H1 (cell line): Measurements from ENCODE around the gene THPO. TPM values are rescaled to one million over a fixed set of nuclear protein-coding genes. Genes with fewer than 3 reads are reported as not detected.

Source experiments
- CTCF ChIA-PET: fragments of 300-600 bp; sonication (Branson Sonifier 250); formaldehyde crosslinking; loops from one replicate; lab custom pipeline; 2021; ENCODE audit not compliant: partially characterized antibody; lab: Charles Lee
- POLR2A ChIA-PET: fragments of 300-600 bp; sonication (Branson Sonifier 250); formaldehyde crosslinking; loops from one replicate; lab custom pipeline; 2021; ENCODE audit warnings: inconsistent platforms; ENCODE audit not compliant: partially characterized antibody; lab: Charles Lee
- DNase-seq, 2 experiments: peaks; one replicate each; pipeline versions ENCODE4 v3.0.0 to v3.0.0-alpha.2; 2010 to 2022; ENCODE audit warnings: low spot score in 2 of 2, low read depth in 1 of 2, mixed read lengths in 1 of 2
- FAIRE-seq: peaks from 2 replicates; lab custom pipeline; 2011; peaks lifted over from hg19 to GRCh38; lab: Jason Lieb, UNC
- H2AFZ ChIP-seq: 2 replicates; pipeline ENCODE4 v1.8.1; 2012; ENCODE audit warnings: low read length, inconsistent platforms
- H2AK5ac ChIP-seq: 2 replicates; pipeline ENCODE4 v1.6.1; 2013; ENCODE audit warnings: low read depth, low read length
- H2BK120ac ChIP-seq: replicated peaks from 2 replicates; pipeline ENCODE3; 2013; ENCODE audit warnings: low read depth, low read length, inconsistent platforms
- H2BK12ac ChIP-seq: 2 replicates; pipeline ENCODE4 v1.6.1; 2013; ENCODE audit warnings: low read depth, low read length
- H2BK15ac ChIP-seq: 2 replicates; pipeline ENCODE4 v1.6.1; 2013; ENCODE audit warnings: low read length
- H2BK20ac ChIP-seq: 2 replicates; pipeline ENCODE4 v1.6.1; 2013; ENCODE audit warnings: low read length
- H2BK5ac ChIP-seq: 2 replicates; pipeline ENCODE4 v1.6.1; 2013; ENCODE audit warnings: low read depth, low read length
- H3K14ac ChIP-seq: 2 replicates; pipeline ENCODE4 v1.6.1; 2013; ENCODE audit warnings: inconsistent platforms; ENCODE audit not compliant: insufficient read length
- H3K18ac ChIP-seq: 2 replicates; pipeline ENCODE4 v1.6.1; 2013; ENCODE audit warnings: low read length; ENCODE audit errors: extremely low read depth
- H3K23ac ChIP-seq: 2 replicates; pipeline ENCODE4 v1.6.1; 2013; ENCODE audit warnings: inconsistent platforms; ENCODE audit not compliant: insufficient read length
- H3K23me2 ChIP-seq: 2 replicates; pipeline ENCODE4 v1.6.1; 2013; ENCODE audit warnings: low read depth, low read length
- H3K27ac ChIP-seq: 2 replicates; pipeline ENCODE4 v1.6.1; 2011; ENCODE audit warnings: low read depth, low read length, inconsistent platforms
- H3K27me3 ChIP-seq, 4 experiments: replicated peaks in 1 of 4; 1 replicate in 1 of 4; 2 replicates in 3 of 4; pipeline versions ENCODE4 v1.6.1 to v1.8.1; 2011 to 2013; ENCODE audit warnings: low read length in 3 of 4, mild to moderate bottlenecking in 3 of 4, inconsistent platforms in 2 of 4, mixed read lengths in 2 of 4, moderate library complexity in 1 of 4; ENCODE audit not compliant: control insufficient read depth in 3 of 4, insufficient read depth in 3 of 4; ENCODE audit errors: extremely low read depth in 1 of 4
- H3K36me3 ChIP-seq, 4 experiments: 2 replicates each; pipeline versions ENCODE4 v1.6.1 to v1.8.1; 2011 to 2013; ENCODE audit warnings: mild to moderate bottlenecking in 4 of 4, low read length in 3 of 4, moderate library complexity in 2 of 4, control low read depth in 1 of 4, inconsistent platforms in 1 of 4; ENCODE audit not compliant: insufficient read depth in 4 of 4, control insufficient read depth in 2 of 4
- H3K4ac ChIP-seq: replicated peaks from 2 replicates; pipeline ENCODE3; 2013; ENCODE audit warnings: low read length, low read depth, mixed read lengths, inconsistent platforms; ENCODE audit not compliant: insufficient read length
- H3K4me1 ChIP-seq, 4 experiments: replicated peaks in 1 of 4; 1 replicate in 1 of 4; 2 replicates in 3 of 4; pipeline versions ENCODE4 v1.6.1 to v1.8.1; 2011 to 2013; ENCODE audit warnings: low read length in 3 of 4, inconsistent platforms in 2 of 4, mixed read lengths in 1 of 4; ENCODE audit not compliant: insufficient read depth in 4 of 4, control insufficient read depth in 3 of 4
- H3K4me2 ChIP-seq, 2 experiments: 2 replicates each; pipeline versions ENCODE4 v1.6.1 to v1.8.1; 2011 to 2013; ENCODE audit warnings: low read depth in 2 of 2, low read length in 2 of 2, control low read depth in 1 of 2, inconsistent platforms in 1 of 2, mild to moderate bottlenecking in 1 of 2; ENCODE audit not compliant: insufficient read depth in 1 of 2
- H3K4me3 ChIP-seq, 4 experiments: fragments of 200-600, 300-600 bp in 1 of 4; sonication (generic), shearing (Covaris generic), sonication (Bioruptor Twin) in 1 of 4; 2 replicates each; pipeline versions ENCODE4 v1.5.1 to v1.8.1; 2011 to 2016; ENCODE audit warnings: low read length in 4 of 4, low read depth in 3 of 4, control low read depth in 2 of 4, inconsistent platforms in 2 of 4, mild to moderate bottlenecking in 2 of 4, mixed read lengths in 1 of 4, moderate library complexity in 1 of 4; ENCODE audit not compliant: insufficient read depth in 2 of 4; ENCODE audit errors: extremely low read depth in 1 of 4
- H3K56ac ChIP-seq: replicated peaks from 2 replicates; pipeline ENCODE3; 2013; ENCODE audit warnings: low read depth, mild to moderate bottlenecking, mixed read lengths, low read length, inconsistent platforms; ENCODE audit not compliant: insufficient read length
- H3K79me1 ChIP-seq: 2 replicates; pipeline ENCODE4 v1.6.1; 2013; ENCODE audit warnings: low read depth, low read length, control low read depth
- H3K79me2 ChIP-seq, 2 experiments: 2 replicates each; pipeline versions ENCODE4 v1.6.1 to v1.8.1; 2012 to 2013; ENCODE audit warnings: low read length in 2 of 2, mild to moderate bottlenecking in 2 of 2, inconsistent platforms in 1 of 2; ENCODE audit not compliant: insufficient read depth in 2 of 2, control insufficient read depth in 1 of 2
- H3K9ac ChIP-seq, 4 experiments: replicated peaks in 1 of 4; 1 replicate in 1 of 4; 2 replicates in 3 of 4; pipeline versions ENCODE4 v1.6.1 to v1.8.1; 2011 to 2013; ENCODE audit warnings: low read depth in 3 of 4, low read length in 3 of 4, control low read depth in 2 of 4, mild to moderate bottlenecking in 2 of 4, moderate library complexity in 2 of 4, inconsistent platforms in 1 of 4; ENCODE audit errors: extremely low read depth in 1 of 4
- H3K9me3 ChIP-seq, 2 experiments: 2 replicates each; pipeline versions ENCODE4 v1.6.1 to v1.8.1; 2012 to 2013; ENCODE audit warnings: mild to moderate bottlenecking in 2 of 2, moderate library complexity in 2 of 2, control low read depth in 1 of 2, inconsistent platforms in 1 of 2, low read depth in 1 of 2, low read length in 1 of 2, mixed read lengths in 1 of 2; ENCODE audit not compliant: insufficient read depth in 2 of 2
- H4K20me1 ChIP-seq, 2 experiments: replicated peaks in 1 of 2; 2 replicates each; pipeline versions ENCODE3 to v1.8.1; 2011 to 2013; ENCODE audit warnings: inconsistent platforms in 2 of 2, low read length in 2 of 2, mild to moderate bottlenecking in 1 of 2; ENCODE audit not compliant: insufficient read depth in 2 of 2, control insufficient read depth in 1 of 2
- H4K5ac ChIP-seq: 2 replicates; pipeline ENCODE4 v1.6.1; 2013; ENCODE audit warnings: low read length, low read depth, mixed read lengths, inconsistent platforms; ENCODE audit not compliant: insufficient read length
- H4K8ac ChIP-seq: 2 replicates; pipeline ENCODE4 v1.8.0; 2013; ENCODE audit warnings: mild to moderate bottlenecking, moderate library complexity, low read length, inconsistent platforms; ENCODE audit not compliant: insufficient read depth; ENCODE audit errors: extremely low read depth
- H4K91ac ChIP-seq: replicated peaks from 2 replicates; pipeline ENCODE3; 2013; ENCODE audit warnings: low read length, mixed read lengths, inconsistent platforms; ENCODE audit not compliant: insufficient read length
- CHD2 ChIP-seq: IDR thresholded peaks from 2 replicates; pipeline ENCODE4 v1.6.1; 2012; ENCODE audit warnings: low read length, improper control_type of control experiment
- FOSL1 ChIP-seq: IDR thresholded peaks from 2 replicates; pipeline ENCODE4 v1.6.1; 2011; ENCODE audit warnings: mild to moderate bottlenecking, low read depth, low read length, moderate library complexity; ENCODE audit not compliant: insufficient read depth
- NRF1 ChIP-seq: IDR thresholded peaks from 2 replicates; pipeline ENCODE4 v1.6.1; 2011; ENCODE audit warnings: mild to moderate bottlenecking, low read depth, low read length, improper control_type of control experiment
- POLR2AphosphoS5 ChIP-seq: IDR thresholded peaks from 2 replicates; pipeline ENCODE4 v1.6.1; 2011; ENCODE audit warnings: low read depth, low read length
- POU5F1 ChIP-seq: IDR thresholded peaks from 2 replicates; pipeline ENCODE4 v1.6.1; 2011; ENCODE audit warnings: low read depth, mild to moderate bottlenecking, low read length, moderate library complexity
- RFX5 ChIP-seq: IDR thresholded peaks from 2 replicates; pipeline ENCODE4 v1.6.1; 2011; ENCODE audit warnings: low read depth, low read length, improper control_type of control experiment, borderline replicate concordance
- SIX5 ChIP-seq: IDR thresholded peaks from 2 replicates; pipeline ENCODE4 v1.6.1; 2011; ENCODE audit warnings: mild to moderate bottlenecking, low read depth, low read length
- TEAD4 ChIP-seq: IDR thresholded peaks from 2 replicates; pipeline ENCODE4 v1.6.1; 2012; ENCODE audit warnings: low read depth, low read length, inconsistent platforms, mixed read lengths
- WGBS, 2 experiments: shearing (Covaris generic) in 1 of 2; methylation state at CpG; one replicate each; pipeline versions ENCODE4 v1.1.6 to v1.1.7; 2013 to 2015; ENCODE audit warnings: low lambda C conversion rate in 2 of 2, mixed read lengths in 2 of 2, inconsistent platforms in 1 of 2, low coverage in 1 of 2, missing lambda C conversion rate in 1 of 2; ENCODE audit not compliant: insufficient replicate concordance in 2 of 2, insufficient coverage in 1 of 2, insufficient read length in 1 of 2; ENCODE audit errors: extremely low coverage in 1 of 2, missing lambda C conversion rate in 1 of 2; 5-methylcytosine and 5-hydroxymethylcytosine counted together
- polyA plus RNA-seq, 7 experiments: library from polyadenylated mRNA; depleted of rRNA in 3 of 7; stranded (reverse) in 5 of 7; unstranded in 2 of 7; fragments of >200 nt in 5 of 7; fragments of 200-250 nt in 2 of 7; gene quantifications; 1 replicate in 5 of 7; 2 replicates in 1 of 7; 4 replicates in 1 of 7; pipeline versions ENCODE4 v1.2.1 to v1.2.3, GENCODE V29; 2011 to 2013; ENCODE audit warnings: missing spikeins in 2 of 7, mixed read lengths in 2 of 7
- total RNA-seq: library from RNA; stranded (reverse); fragmentation: NEBNext Ultra II Directional; extraction: Animal tissue kit (Norgen Biotek cat#: 25700); gene quantifications from 2 replicates; pipeline ENCODE4 v1.2.1, GENCODE V29; 2021
- TF ChIP-seq, protein P1 (sequence below): IDR thresholded peaks from 2 replicates; pipeline ENCODE4 v1.6.1; 2011; ENCODE audit warnings: low read depth, mild to moderate bottlenecking, low read length; ENCODE audit not compliant: insufficient read depth
- TF ChIP-seq, protein P2 (sequence below): IDR thresholded peaks from 2 replicates; pipeline ENCODE4 v1.6.1; 2012; ENCODE audit warnings: inconsistent platforms

The THPO gene
- total and polyA plus RNA-seq, 2 of the 8 experiments (the other 6 are each of a cell fraction or from before 2014, with no cell fraction given), result 0.82 to 1.2 TPM

DNA sequence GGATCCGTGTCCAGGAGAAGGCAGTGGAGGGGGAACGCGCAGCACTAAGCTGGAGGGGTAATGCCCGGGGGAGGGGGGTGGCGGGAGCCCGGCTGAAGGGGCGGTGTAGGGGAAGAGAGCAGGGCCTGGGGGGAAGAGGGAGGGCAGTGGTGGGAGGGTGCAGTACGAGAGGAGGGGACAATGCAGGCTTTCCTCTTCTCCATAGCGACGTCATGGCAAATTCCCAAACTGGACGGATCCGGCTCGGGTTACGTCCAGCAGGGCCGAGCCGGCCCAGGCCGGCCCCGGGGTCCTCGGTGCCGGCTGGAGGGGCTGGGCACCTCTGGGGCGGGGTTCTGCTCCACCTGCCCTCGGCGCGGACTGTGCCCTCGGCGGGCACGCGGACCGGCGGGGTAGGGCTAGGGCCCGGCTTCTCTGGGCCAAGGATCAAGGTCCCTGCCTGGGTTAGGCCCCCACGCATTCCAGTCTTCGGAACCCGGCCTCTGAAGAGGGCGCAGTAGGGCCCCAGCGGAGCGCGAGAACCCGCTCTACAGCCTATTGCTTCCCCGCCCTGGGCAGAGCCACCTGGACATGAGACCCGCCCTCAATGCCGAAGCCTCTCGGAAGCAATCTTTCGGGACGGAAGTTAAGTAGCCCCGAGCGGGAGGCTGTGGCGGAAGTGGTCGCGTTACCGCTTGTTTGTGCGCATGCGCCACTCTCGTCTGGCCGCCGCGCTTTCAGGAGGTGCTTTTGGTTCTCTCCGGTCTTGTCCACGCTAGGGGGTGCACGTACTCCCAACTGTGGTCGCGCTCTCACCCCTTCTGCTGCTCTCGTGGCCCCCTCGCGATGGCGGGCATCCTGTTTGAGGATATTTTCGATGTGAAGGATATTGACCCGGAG lies 15.1 kb downstream of the THPO start:
- H3K4me3 ChIP-seq, result peak overlapping the region; percentile 77 to 88 (median 80)
- H2AFZ ChIP-seq, result 0 out of 2 replicates have a peak overlapping the region, but pooled peaks have one; percentile 15
- no peaks in the 10 kb centered on the region for H3K9me3 ChIP-seq
- H4K20me1 ChIP-seq, result peaks cover 8 to 15% of the 10 kb centered on the region in 2 experiments
- peak overlapping the region; percentile 93 for H2BK5ac ChIP-seq
- peaks cover 22% of the 10 kb centered on the region for H3K23me2 ChIP-seq
- no peak overlapping the region for H2BK120ac ChIP-seq
- H3K4me2 ChIP-seq, result peak overlapping the region; percentile 94 to 98
- H3K14ac ChIP-seq, result no peak overlapping the region
- FAIRE-seq, result peak; percentile 90
- H4K5ac ChIP-seq, result peak overlapping the region; percentile 85
- 2% methylated on average over 56 of the region's 68 CpGs; no CpG with 5 or more reads in 1 of the 2 experiments for WGBS, 2 experiments
- H3K79me1 ChIP-seq, result 0 out of 2 replicates have a peak, but pooled peaks cover 3% of the 10 kb centered on the region
- peak overlapping the region; percentile 92 for H3K4ac ChIP-seq
- peak overlapping the region; percentile 23 for H4K91ac ChIP-seq
- H2BK15ac ChIP-seq, result 0 out of 2 replicates have a peak overlapping the region, but pooled peaks have one; percentile 46
- peak overlapping the region; percentile 97; the same call in 1 of the 2 replicates for H4K8ac ChIP-seq
- peak overlapping the region; percentile 60; the same call in 1 of the 2 replicates for H2BK12ac ChIP-seq
- no peak overlapping the region for H3K23ac ChIP-seq
- peak; percentile 93 to 95 for DNase-seq
- no peak overlapping the region; the same call in 1 of the 2 replicates for H2AK5ac ChIP-seq
- H3K18ac ChIP-seq, result peak overlapping the region; percentile 81
- peaks cover 0 to 15% of the 10 kb centered on the region in 2 experiments; a peak in 2 of 4 replicates for H3K79me2 ChIP-seq
- peak overlapping the region; percentile 92 for H3K27ac ChIP-seq
- H3K27me3 ChIP-seq, result peaks cover 0 to 8% (median 3%) of the 10 kb centered on the region in 4 experiments; a peak in 3 of 7 replicates
- H2BK20ac ChIP-seq, result no peak overlapping the region
- H3K36me3 ChIP-seq, result peaks cover 7 to 25% (median 23%) of the 10 kb centered on the region in 4 experiments; a peak in 7 of 8 replicates
- H3K4me1 ChIP-seq, result peaks cover 3 to 18% (median 12%) of the 10 kb centered on the region in 4 experiments
- peak overlapping the region; percentile 59 to 92 (median 84) for H3K9ac ChIP-seq
- peak overlapping the region; percentile 72 for H3K56ac ChIP-seq
- ChIA-PET CTCF (interaction anchor here (1.1 to 7.1 kb wide), 9 partner anchors 9 to 184 kb away, joined by 3 to 47 read pairs (median 4); no protein-coding TSS in a partner anchor), POLR2A (interaction anchor here (0.6 to 5.2 kb wide), 22 partner anchors 9 to 186 kb away, joined by 3 to 32 read pairs (median 4); partner anchors contain the start of gene FAM131A)
- TF ChIP-seq RFX5 (no peak), FOSL1 (no peak), TEAD4 (no peak), POU5F1 (no peak), SIX5 (no peak), NRF1 (peak; percentile 69), CHD2 (peak; percentile 72), POLR2AphosphoS5 (peak; percentile 78)
- TF ChIP-seq, protein P1, sequence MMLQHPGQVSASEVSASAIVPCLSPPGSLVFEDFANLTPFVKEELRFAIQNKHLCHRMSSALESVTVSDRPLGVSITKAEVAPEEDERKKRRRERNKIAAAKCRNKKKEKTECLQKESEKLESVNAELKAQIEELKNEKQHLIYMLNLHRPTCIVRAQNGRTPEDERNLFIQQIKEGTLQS, result no peak
- TF ChIP-seq, protein P2, sequence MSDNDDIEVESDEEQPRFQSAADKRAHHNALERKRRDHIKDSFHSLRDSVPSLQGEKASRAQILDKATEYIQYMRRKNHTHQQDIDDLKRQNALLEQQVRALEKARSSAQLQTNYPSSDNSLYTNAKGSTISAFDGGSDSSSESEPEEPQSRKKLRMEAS, result peak; percentile 73
